Adipocyte (in vitro differentiated cells): ENCODE measurements around the gene ARSG.

ENCODE experiments used
- DNase-seq: peaks from one replicate; pipeline ENCODE4 v3.0.0-alpha.2; 2015; ENCODE audit warnings: low read depth
- H3K27me3 ChIP-seq: replicated peaks from 2 replicates; pipeline ENCODE4 v1.7.0; 2013; ENCODE audit warnings: mild to moderate bottlenecking, low read length, moderate library complexity; ENCODE audit not compliant: control insufficient read depth, insufficient read depth
- H3K36me3 ChIP-seq: 2 replicates; pipeline ENCODE4 v1.7.0; 2013; ENCODE audit warnings: low read length, mild to moderate bottlenecking, moderate library complexity; ENCODE audit not compliant: control insufficient read depth, insufficient read depth, severe bottlenecking
- H3K4me1 ChIP-seq: 2 replicates; pipeline ENCODE4 v1.7.0; 2013; ENCODE audit warnings: mild to moderate bottlenecking, low read length, moderate library complexity; ENCODE audit not compliant: control insufficient read depth, insufficient read depth
- H3K4me3 ChIP-seq: 2 replicates; pipeline ENCODE4 v1.7.0; 2013; ENCODE audit warnings: mild to moderate bottlenecking, low read length, moderate library complexity
- H3K9ac ChIP-seq: 2 replicates; pipeline ENCODE4 v1.7.0; 2013; ENCODE audit warnings: mild to moderate bottlenecking, low read length, moderate library complexity
- H3K9me3 ChIP-seq: 2 replicates; pipeline ENCODE4 v1.7.0; 2013; ENCODE audit warnings: mild to moderate bottlenecking, low read length, moderate library complexity; ENCODE audit not compliant: control insufficient read depth

The ARSG gene

DNA sequence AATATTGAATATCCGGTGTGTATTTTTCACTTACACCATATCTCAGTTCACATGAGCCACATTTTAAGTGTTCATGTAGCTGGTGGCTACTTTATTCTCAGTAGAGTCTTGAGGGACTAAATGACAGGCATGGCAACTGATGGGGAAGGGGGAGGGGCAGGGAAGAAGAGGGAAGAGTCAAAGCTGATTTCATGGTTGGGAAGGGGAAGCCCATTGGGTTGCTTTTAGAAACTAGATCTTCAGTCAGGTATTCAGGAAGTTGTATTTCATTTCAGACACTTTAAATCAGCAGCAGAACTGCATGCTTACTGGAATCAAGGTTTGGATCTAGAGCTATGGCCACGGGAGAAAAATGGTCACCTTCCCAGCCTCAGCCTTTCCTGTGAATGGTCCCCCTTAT is 168.9 kb downstream of the ARSG start:
- H3K9ac ChIP-seq: no peak overlapping the region
- DNase-seq: no peak
- no peak overlapping the region for H3K4me3 ChIP-seq
- peaks cover 37% of the 10 kb centered on the region for H3K4me1 ChIP-seq
- H3K27me3 ChIP-seq: no peaks in the 10 kb centered on the region
- no peaks in the 10 kb centered on the region for H3K9me3 ChIP-seq
- H3K36me3 ChIP-seq: no peaks in the 10 kb centered on the region

DNA sequence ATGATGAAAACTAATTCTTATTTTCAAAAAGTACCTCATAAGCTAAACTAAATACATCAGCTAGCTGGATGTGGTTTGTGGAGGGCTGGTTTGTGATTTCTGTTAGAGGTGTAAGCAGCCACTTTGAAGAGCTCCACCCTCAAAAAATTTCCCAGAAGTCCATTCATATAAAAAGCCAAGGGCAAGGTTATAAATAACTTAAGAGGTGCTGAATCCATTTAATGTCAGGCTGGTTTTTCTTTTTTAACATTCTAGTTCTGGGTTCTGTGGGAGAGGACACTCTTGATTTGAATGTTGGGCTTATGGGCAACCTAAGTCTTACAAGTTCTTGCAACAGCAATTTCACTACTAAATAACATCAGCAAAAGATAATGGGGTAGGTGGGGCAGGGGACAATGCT is 169.4 kb downstream of the ARSG start:
- no peaks in the 10 kb centered on the region for H3K9me3 ChIP-seq
- H3K4me1 ChIP-seq: peaks cover 32% of the 10 kb centered on the region
- no peak overlapping the region for H3K4me3 ChIP-seq
- DNase-seq: no peak
- H3K27me3 ChIP-seq: no peaks in the 10 kb centered on the region
- H3K36me3 ChIP-seq: no peaks in the 10 kb centered on the region
- no peak overlapping the region for H3K9ac ChIP-seq

DNA sequence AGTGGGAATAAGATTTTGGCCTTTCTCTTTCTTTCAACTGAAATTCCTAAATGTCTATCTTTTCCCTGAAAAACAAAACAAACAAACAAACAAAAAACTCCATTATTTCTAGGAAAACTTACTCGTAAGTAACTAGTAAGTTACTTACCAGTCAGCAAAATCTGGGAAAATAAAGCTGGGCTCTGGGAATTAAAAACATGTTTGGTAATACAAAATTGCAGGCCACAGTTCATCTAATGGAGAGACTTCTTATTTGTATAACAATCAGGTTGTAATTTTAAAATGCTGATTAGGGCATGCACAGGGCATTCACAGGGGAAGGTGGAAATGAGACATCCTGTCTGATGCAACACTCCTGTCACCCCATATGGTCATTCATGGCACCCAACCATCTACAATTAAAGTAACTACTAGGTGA is 169.8 kb downstream of the ARSG start:
- DNase-seq: no peak
- Histone ChIP-seq H3K36me3 (no peaks in the 10 kb centered on the region), H3K9me3 (no peaks in the 10 kb centered on the region), H3K9ac (peak overlapping the region; percentile 7), H3K4me3 (no peak overlapping the region), H3K4me1 (peaks cover 30% of the 10 kb centered on the region), H3K27me3 (no peaks in the 10 kb centered on the region)

DNA sequence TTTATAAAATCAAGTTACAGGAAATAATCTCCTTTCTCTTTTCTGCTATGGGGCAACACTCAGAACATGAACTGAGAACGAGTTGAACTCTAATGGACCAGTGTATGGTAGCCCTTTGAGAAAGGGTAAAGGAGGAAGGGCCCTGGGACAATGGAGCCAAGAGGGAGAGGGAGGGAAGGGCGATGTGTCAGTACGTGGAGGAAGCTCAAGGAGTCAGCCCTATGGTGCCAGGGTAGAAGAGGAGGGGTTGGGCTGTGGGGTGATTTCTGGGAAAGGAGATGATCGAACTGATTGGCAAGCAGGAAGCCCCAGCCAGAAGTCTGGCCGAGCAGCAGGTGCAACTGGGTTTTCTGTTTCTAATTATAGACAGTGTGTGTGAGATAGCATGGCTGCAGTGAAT is 170.3 kb downstream of the ARSG start:
- DNase-seq: no peak
- peak overlapping the region; percentile 7 for H3K9ac ChIP-seq
- H3K27me3 ChIP-seq: no peaks in the 10 kb centered on the region
- no peak overlapping the region for H3K4me3 ChIP-seq
- no peaks in the 10 kb centered on the region for H3K36me3 ChIP-seq
- H3K9me3 ChIP-seq: no peaks in the 10 kb centered on the region
- peaks cover 27% of the 10 kb centered on the region for H3K4me1 ChIP-seq

DNA sequence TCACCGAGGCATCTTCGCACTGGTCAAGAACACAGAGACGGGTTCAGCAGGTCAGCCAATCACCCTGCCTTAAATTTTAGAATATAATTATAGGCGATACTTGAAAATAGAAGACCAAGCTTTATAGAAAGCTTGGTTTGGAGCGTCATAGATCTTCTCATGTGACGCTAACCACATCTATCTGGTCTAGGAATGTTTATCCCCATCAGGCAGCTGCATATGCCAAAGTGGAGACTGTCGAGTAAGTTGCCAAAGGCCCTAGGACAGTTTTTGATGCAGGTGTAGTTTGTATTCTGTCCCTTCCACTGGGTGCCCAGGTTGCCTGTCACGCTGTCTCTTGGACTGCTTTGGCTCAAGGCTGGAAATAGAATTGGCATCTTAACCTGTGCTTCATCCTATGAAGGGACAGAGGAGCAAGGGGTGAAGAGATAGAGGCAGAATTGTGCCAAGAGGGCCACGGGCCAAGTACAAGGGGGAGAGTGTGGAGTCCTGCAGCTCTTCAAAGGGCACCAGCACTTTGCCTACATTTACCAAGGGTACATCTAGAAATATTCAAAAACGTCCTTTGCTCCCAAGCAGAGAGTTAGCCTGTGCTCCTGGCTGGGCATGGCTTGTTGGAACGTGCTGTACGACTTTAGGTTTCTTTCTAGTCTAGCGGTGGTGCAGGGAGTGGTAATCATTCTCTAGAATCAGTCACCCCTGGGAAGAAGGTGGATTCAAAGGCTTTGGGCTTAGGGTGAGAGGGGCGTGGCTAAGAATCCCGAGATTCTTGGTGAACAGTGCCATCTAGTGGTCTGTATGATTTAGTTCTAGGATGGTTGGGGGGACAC is 171.3 kb downstream of the ARSG start:
- H3K36me3 ChIP-seq: no peaks in the 10 kb centered on the region
- peaks cover 27% of the 10 kb centered on the region for H3K4me1 ChIP-seq
- no peaks in the 10 kb centered on the region for H3K27me3 ChIP-seq
- DNase-seq: peak; percentile 96
- H3K9ac ChIP-seq: peak overlapping the region; percentile 7
- no peaks in the 10 kb centered on the region for H3K9me3 ChIP-seq
- no peak overlapping the region for H3K4me3 ChIP-seq

DNA sequence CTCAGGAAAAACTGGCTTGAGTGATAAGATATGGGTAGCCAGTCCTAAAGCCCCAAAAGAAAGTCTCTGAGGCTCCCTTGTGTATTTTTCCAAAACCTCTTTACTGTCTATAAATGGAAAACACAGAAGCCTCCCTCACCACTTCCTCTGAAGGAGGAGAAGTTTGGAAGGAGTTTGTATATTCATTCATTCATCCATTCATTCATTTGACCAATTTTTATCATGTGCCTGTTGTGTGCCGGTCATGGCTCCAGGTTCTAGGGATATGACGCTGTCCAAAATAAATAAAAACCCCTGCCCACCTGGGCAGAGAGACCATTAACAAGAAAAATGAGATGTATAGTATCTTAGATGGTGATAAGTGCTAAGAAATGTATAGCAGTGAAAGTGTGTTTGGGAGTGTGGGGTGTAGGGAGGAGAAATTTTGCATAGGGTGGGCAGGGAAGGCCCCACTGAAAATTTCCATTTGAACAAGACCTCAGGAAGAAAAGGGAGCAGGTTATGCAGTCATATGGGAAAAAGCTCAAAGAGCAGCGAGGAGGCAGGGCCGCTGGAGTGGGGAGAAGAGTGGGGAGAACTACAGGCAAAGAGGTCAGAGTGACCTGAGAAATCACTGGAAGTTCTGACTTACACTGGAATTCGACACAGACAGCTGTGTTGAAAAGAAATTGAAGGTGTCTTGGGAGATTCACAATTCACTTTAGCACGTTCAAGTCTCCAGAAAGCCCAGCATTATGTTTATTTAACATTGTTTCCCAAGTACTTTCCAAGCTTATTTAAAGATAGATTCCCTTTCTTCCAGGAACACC is 172.1 kb downstream of the ARSG start:
- no peak overlapping the region for H3K4me3 ChIP-seq
- no peaks in the 10 kb centered on the region for H3K9me3 ChIP-seq
- no peaks in the 10 kb centered on the region for H3K36me3 ChIP-seq
- no peak for DNase-seq
- H3K9ac ChIP-seq: no peak overlapping the region
- peaks cover 24% of the 10 kb centered on the region for H3K4me1 ChIP-seq
- H3K27me3 ChIP-seq: no peaks in the 10 kb centered on the region

DNA sequence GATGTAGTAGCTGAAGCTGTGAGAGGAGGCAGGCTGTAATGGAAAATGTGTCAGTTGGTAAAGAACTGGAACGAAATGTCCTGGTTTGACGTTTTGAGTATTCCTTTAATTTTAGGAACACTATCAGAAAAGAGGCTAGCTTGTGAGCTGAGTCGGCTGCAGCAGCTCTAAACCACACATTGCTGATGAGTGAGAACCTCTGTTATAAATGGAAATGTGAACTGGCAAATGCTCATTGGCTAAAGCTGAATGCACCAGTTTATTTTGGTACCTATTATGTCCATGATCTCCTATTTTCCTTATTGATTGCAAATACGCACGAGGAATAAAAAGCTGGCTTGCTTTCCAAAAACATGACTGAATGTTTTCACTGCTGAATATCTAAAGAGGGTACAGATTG is 177.0 kb downstream of the ARSG start:
- Histone ChIP-seq H3K27me3 (no peaks in the 10 kb centered on the region), H3K9ac (no peak overlapping the region), H3K9me3 (no peaks in the 10 kb centered on the region), H3K4me3 (no peak overlapping the region), H3K4me1 (no peaks in the 10 kb centered on the region), H3K36me3 (no peaks in the 10 kb centered on the region)
- no peak for DNase-seq

DNA sequence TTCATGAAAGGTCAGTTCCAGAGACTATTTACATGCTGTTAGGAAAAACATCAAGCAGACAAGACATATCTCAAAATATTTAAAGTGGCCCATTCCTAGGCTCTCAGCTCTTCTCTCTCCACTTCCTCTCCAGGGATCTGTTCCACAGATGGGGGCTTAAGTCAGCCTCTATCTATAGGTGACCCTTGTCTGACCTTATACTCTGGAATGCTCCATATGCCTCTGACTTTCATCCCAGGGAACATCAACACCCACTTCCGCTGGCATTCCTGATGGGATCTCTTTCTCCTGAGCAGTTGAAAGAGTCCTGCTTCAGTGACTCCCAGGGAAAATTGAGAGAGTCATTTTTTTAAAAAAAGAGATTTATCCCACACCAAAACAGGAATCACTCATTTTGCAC is 177.5 kb downstream of the ARSG start:
- no peak for DNase-seq
- Histone ChIP-seq H3K36me3 (no peaks in the 10 kb centered on the region), H3K9ac (no peak overlapping the region), H3K4me3 (no peak overlapping the region), H3K9me3 (no peaks in the 10 kb centered on the region), H3K4me1 (no peaks in the 10 kb centered on the region), H3K27me3 (no peaks in the 10 kb centered on the region)
